DOHH2 (cell line): Measurements from ENCODE around the gene C3orf22.

Source experiments
- H3F3A ChIP-seq: fragments of 200-600 bp; sonication (generic), shearing (Covaris generic); 2 replicates; pipeline ENCODE4 v1.6.0; 2016; ENCODE audit warnings: antibody characterized with exemption, mild to moderate bottlenecking; ENCODE audit not compliant: control insufficient read depth, insufficient read depth
- H3K27ac ChIP-seq: fragments of 200-600 bp; sonication (generic); 2 replicates; pipeline ENCODE4 v1.5.1; 2014; ENCODE audit warnings: low read depth, mild to moderate bottlenecking, low read length, moderate library complexity
- H3K27me3 ChIP-seq: fragments of 200-600 bp; sonication (generic); 2 replicates; pipeline ENCODE4 v1.6.1; 2014; ENCODE audit warnings: mild to moderate bottlenecking, low read length, mixed read lengths; ENCODE audit not compliant: control insufficient read depth
- H3K36me3 ChIP-seq: fragments of 200-600 bp; sonication (generic); 2 replicates; pipeline ENCODE4 v1.6.1; 2014; ENCODE audit warnings: mild to moderate bottlenecking, low read length, moderate library complexity, mixed read lengths; ENCODE audit not compliant: control insufficient read depth
- H3K4me1 ChIP-seq: fragments of 200-600 bp; sonication (generic); 2 replicates; pipeline ENCODE4 v1.6.1; 2014; ENCODE audit warnings: mild to moderate bottlenecking, low read length, mixed read lengths; ENCODE audit not compliant: control insufficient read depth
- H3K4me2 ChIP-seq: fragments of 200-600 bp; sonication (generic); 2 replicates; pipeline ENCODE4 v1.6.0; 2014; ENCODE audit warnings: mild to moderate bottlenecking, low read length, moderate library complexity
- H3K4me3 ChIP-seq: fragments of 200-600 bp; sonication (generic); 2 replicates; pipeline ENCODE4 v1.5.1; 2014; ENCODE audit warnings: mild to moderate bottlenecking, low read length, mixed read lengths
- H3K79me2 ChIP-seq: fragments of 200-600 bp; sonication (generic); 2 replicates; pipeline ENCODE4 v1.6.1; 2014; ENCODE audit warnings: mild to moderate bottlenecking, low read length, mixed read lengths; ENCODE audit not compliant: control insufficient read depth
- H3K9me2 ChIP-seq: fragments of 200-600 bp; sonication (generic); replicated peaks from 2 replicates; pipeline ENCODE4 v1.6.1; 2014; ENCODE audit warnings: mild to moderate bottlenecking, low read length, mixed read lengths; ENCODE audit not compliant: control insufficient read depth
- H3K9me3 ChIP-seq: fragments of 200-600 bp; sonication (generic); 2 replicates; pipeline ENCODE4 v1.6.1; 2014; ENCODE audit warnings: antibody characterized with exemption, low read length, mixed read lengths; ENCODE audit not compliant: control insufficient read depth, insufficient read depth
- H4K20me1 ChIP-seq: fragments of 200-600 bp; sonication (generic); 2 replicates; pipeline ENCODE4 v1.6.0; 2014; ENCODE audit warnings: low read depth, mild to moderate bottlenecking, antibody characterized with exemption, low read length, moderate library complexity; ENCODE audit not compliant: control insufficient read depth, insufficient read depth
- EZH2phosphoT487 ChIP-seq: fragments of 200-600 bp; sonication (generic); IDR thresholded peaks from 2 replicates; pipeline ENCODE4 v1.6.1; 2017; ENCODE audit warnings: borderline replicate concordance, mild to moderate bottlenecking, antibody characterized with exemption, low read length, moderate library complexity, mixed read lengths
- TF ChIP-seq, protein P1 (sequence below): fragments of 200-600 bp; sonication (generic); IDR thresholded peaks from one replicate; pipeline ENCODE4 v1.5.1; 2014; ENCODE audit warnings: antibody characterized with exemption, mild to moderate bottlenecking, low read depth, low read length; ENCODE audit not compliant: poor library complexity, severe bottlenecking

Gene C3orf22

DNA sequence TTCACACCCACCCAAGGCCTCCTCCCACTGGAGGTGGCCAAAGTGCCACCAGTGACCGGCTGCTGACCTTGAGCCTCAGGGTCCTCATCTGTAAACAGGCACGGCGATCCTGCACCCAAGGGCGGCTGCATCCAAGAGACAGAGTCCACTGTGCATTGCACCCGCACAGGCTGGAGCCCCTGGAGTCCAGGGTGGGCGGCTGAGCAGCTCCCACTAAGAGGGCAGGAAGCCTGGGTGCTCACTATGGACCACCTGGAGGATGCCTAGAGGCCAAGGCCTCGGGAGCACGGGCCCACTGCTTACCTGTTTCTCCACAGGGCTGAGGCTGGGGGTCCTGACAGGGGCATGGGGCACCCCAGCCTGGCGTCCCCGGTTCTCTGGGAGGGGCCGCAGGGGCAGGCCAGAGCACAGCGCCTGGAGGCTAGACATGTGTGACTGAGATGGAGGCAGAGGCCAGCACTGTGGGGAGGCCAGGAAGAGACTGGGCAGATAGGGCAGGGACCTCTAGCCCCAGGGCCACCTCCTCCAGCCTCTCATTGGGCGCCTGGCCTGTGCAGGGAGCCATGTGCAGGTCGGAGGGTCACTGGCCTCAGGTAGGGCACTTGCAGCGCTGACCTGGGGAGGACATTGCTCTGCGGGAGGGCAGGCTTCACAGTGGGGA, 41.3 kb downstream of the C3orf22 start, which contains the start of gene UROC1:
Gene UROC1, minus strand, starts transcription at position 483 of the 661 bp plus-strand sequence. Its CDS starts 54 bp downstream, at position 429.
- no peaks in the 10 kb centered on the region for H3K9me3 ChIP-seq
- H3K27me3 ChIP-seq: no peaks in the 10 kb centered on the region
- no peaks in the 10 kb centered on the region for H3K9me2 ChIP-seq
- no peaks in the 10 kb centered on the region for H3K4me1 ChIP-seq
- no peaks in the 10 kb centered on the region for H3K79me2 ChIP-seq
- no peaks in the 10 kb centered on the region for H3K36me3 ChIP-seq
- no peak within 1 kb of the TSS for H3K27ac ChIP-seq
- no peak within 1 kb of the TSS for H3K4me3 ChIP-seq
- no peaks in the 10 kb centered on the region for H4K20me1 ChIP-seq
- TF ChIP-seq, protein P1, sequence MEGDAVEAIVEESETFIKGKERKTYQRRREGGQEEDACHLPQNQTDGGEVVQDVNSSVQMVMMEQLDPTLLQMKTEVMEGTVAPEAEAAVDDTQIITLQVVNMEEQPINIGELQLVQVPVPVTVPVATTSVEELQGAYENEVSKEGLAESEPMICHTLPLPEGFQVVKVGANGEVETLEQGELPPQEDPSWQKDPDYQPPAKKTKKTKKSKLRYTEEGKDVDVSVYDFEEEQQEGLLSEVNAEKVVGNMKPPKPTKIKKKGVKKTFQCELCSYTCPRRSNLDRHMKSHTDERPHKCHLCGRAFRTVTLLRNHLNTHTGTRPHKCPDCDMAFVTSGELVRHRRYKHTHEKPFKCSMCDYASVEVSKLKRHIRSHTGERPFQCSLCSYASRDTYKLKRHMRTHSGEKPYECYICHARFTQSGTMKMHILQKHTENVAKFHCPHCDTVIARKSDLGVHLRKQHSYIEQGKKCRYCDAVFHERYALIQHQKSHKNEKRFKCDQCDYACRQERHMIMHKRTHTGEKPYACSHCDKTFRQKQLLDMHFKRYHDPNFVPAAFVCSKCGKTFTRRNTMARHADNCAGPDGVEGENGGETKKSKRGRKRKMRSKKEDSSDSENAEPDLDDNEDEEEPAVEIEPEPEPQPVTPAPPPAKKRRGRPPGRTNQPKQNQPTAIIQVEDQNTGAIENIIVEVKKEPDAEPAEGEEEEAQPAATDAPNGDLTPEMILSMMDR: no peak
- TF ChIP-seq EZH2phosphoT487: no peak
- no peak within 1 kb of the TSS for H3K4me2 ChIP-seq
- no peaks in the 10 kb centered on the region for H3F3A ChIP-seq

GRCh38 chr3:126516936-126517290, 41.8 kb downstream of the C3orf22 start:
- H3K79me2 ChIP-seq: no peaks in the 10 kb centered on the region
- H3K36me3 ChIP-seq: no peaks in the 10 kb centered on the region
- H3K27me3 ChIP-seq: no peaks in the 10 kb centered on the region
- H3K9me3 ChIP-seq: no peaks in the 10 kb centered on the region
- no peak overlapping the region for H3K4me2 ChIP-seq
- TF ChIP-seq, protein P1: no peak
- TF ChIP-seq EZH2phosphoT487: no peak
- H3F3A ChIP-seq: no peaks in the 10 kb centered on the region
- no peaks in the 10 kb centered on the region for H3K9me2 ChIP-seq
- no peaks in the 10 kb centered on the region for H3K4me1 ChIP-seq
- no peak overlapping the region for H3K27ac ChIP-seq
- no peaks in the 10 kb centered on the region for H4K20me1 ChIP-seq
- no peak overlapping the region for H3K4me3 ChIP-seq

DNA sequence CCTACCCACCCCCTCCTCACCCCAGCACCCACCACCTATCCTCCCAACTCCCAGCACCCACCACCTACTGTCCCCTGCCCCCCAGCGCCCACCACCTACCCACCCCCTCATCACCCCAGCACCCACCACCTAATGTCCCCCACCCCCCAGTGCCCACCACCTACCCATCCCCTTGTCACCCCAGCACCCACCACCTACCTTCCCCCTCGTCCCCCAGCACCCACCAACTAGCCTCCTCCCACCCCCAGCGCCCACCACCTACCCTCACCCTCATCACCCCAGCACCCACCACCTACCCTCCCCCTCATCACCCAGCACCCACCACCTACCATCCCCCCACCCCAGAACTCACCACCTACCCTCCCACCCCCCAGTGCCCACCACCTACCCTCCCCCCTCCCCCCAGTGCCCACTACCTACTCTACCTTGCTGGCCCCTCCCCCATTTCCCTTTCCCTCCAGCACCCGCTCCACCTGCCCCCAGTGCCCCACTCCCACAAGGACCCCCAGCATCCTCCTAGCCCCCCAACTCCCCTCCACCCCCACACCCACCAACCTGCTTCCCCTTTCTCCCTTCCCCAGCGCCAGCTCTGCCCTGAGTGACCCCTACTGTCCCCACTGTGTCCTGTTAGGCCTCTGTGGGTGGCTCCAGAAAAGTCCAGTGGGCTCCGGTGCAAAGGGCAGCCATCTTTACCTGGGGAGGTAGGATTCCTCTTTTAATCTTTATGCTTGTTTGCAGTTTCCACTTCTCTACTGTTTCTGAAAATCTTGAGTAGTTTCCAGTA, 42.4 kb downstream of the C3orf22 start:
- no peaks in the 10 kb centered on the region for H3K79me2 ChIP-seq
- H3K4me1 ChIP-seq: no peaks in the 10 kb centered on the region
- TF ChIP-seq, protein P1: no peak
- no peak for TF ChIP-seq EZH2phosphoT487
- H3K4me2 ChIP-seq: no peak overlapping the region
- H3K9me2 ChIP-seq: no peaks in the 10 kb centered on the region
- H3K27ac ChIP-seq: no peak overlapping the region
- H3K27me3 ChIP-seq: no peaks in the 10 kb centered on the region
- H3F3A ChIP-seq: no peaks in the 10 kb centered on the region
- H3K36me3 ChIP-seq: no peaks in the 10 kb centered on the region
- H4K20me1 ChIP-seq: no peaks in the 10 kb centered on the region
- H3K9me3 ChIP-seq: no peaks in the 10 kb centered on the region
- no peak overlapping the region for H3K4me3 ChIP-seq
